HG02798 (cell line): ENCODE measurements around the gene GATD1.
"Not testable (repeated sequence)": the region's sequence is repeated elsewhere in the genome, so short reads cannot be mapped to it uniquely, and the experiment has no call there.

ENCODE experiments used
- ATAC-seq: cut with Tn5 transposase; IDR thresholded peaks from one replicate; pipeline ENCODE4 v1.9.1; 2021; ENCODE audit warnings: mild to moderate bottlenecking; ENCODE audit not compliant: unreplicated experiment, poor library complexity

Gene GATD1

DNA sequence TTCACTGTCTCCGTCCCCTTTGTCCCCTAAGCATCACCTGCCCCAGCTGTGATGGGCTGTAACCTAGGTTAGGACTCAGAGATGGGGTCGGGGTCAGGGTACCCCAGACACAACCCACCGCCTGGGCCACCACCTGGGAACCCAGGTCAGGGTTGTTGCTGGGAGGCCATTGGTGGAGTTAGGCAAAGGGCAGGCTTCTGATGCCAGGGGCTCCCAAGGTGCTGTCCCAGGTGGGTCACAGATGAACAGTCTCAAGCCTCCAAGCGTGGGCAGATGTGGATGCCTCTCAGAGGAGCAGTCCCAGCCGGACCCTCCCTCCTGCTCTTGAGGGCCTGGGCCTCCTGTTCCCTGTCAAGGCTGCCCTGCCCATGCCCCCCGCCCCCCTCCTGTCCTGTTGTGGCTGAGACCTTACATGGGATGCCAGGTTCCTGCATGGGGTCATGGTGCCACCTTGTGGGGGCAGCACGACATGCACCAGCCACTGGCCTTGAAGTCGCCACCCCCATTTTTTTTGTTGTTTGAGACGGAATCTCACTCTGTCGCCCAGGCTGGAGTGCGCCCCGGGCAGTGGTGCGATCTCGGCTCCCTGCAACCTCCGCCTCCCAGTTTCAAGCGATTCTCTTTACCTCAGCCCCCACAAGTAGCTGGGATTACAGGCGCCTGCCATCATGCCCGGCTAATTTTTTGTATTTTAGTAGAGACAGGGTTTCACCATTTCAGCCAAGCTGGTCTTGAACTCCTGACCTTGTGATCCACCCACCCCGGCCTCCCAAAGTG is 12.1 kb downstream of the GATD1 start:
- no peak for ATAC-seq

DNA sequence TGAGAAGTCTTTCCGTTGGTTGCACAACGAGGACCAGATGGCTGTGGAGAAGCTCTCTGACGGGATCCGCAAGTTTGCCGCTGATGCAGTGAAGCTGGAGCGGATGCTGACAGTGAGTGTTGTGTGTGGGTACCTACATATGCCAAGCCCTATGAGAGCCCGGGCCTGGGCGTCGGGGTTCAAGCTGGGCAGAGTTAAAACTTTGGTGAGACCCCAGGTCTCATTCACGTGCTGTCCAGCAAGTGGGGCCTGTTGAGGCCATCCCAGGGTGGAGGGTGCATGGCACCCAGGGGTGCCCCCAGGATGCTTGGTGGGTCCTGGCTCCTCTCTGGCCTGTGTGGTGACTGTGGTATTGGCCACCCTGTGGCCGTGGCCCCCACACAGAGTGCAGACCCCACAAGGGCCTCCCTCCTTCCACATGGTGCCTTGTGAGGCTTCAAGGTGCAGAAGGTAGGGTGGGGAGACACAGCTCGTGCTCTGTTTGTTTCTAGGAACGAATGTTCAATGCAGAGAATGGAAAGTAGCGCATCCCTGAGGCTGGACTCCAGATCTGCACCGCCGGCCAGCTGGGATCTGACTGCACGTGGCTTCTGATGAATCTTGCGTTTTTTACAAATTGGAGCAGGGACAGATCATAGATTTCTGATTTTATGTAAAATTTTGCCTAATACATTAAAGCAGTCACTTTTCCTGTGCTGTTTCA is 12.8 kb downstream of the GATD1 start:
- ATAC-seq: no peak

DNA sequence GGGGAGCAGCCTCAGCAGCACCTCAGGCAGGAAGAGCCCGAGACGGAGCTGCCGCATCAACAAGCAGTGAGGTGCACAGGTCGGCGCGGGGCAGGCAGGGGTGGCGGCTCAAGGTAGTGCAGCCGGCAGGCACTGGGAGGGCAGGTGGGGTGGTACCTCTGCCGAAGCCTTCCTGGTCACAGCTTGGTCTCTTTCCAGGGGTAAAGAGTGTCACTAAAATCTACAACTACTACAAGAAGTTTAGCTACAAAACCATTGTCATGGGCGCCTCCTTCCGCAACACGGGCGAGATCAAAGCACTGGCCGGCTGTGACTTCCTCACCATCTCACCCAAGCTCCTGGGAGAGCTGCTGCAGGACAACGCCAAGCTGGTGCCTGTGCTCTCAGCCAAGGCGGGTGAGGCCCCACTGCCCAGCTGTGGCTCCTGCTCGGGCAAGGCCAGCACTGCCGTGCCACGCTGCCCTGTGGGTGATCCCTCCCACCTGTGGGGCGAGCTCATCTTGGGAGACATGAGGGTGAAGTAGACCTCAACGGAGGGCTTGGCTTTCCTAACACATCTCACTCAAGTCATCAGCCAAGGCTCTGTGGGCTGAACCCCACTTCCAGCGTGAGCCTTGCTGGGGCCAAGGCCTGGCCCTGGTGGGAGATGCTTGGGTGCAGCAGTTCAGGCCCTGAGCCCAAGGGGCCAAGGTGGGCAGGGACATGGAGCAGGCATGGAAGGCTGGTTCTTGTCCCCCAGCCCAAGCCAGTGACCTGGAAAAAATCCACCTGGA is 13.6 kb downstream of the GATD1 start:
- ATAC-seq: no peak

DNA sequence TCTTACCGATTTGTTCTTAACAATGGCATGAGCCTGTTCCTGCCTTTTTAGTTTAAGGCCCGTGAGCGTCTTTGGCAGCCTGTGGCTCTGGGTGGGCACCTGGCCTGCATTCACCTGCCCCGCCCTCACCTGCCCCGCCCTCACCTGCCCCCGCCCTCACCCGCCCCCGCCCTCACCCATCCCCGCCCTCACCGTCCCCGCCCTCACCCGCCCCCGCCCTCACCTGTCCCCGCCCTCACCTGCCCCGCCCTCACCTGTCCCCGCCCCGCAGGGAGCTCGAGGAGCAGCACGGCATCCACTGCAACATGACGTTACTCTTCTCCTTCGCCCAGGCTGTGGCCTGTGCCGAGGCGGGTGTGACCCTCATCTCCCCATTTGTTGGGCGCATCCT is 14.2 kb downstream of the GATD1 start:
- no peak for ATAC-seq

DNA sequence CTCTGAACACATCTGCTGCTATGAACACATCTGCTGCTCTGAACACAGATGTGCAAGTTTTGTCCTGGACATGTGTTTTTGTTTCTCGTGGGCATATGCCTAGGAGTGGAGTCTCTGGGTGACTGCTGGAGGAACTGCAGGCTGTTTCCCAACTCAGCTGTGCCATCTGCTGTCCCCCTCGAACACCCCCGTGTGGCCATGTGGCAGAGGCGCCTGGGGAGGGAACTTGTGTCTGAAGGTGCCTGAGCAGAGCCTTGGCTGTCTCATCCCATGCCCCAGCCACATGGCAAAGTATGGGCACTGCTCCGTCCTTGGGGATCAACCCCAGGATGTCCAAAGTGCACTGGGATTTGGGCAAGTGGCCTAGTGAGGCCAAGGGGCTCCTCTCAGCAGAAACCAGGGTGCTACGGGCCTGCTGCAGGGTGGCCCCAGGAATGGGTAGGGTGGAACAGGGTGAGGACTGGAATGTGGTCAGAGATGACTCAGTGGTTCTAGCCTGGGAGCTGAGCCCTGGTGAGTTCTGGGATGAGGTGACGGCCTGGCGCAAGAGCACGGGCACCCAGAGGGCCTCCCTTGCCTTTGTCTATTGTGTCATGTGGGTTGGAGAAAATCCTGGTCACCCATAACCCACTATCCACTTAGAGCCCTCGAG is 14.7 kb downstream of the GATD1 start:
- ATAC-seq: no peak

DNA sequence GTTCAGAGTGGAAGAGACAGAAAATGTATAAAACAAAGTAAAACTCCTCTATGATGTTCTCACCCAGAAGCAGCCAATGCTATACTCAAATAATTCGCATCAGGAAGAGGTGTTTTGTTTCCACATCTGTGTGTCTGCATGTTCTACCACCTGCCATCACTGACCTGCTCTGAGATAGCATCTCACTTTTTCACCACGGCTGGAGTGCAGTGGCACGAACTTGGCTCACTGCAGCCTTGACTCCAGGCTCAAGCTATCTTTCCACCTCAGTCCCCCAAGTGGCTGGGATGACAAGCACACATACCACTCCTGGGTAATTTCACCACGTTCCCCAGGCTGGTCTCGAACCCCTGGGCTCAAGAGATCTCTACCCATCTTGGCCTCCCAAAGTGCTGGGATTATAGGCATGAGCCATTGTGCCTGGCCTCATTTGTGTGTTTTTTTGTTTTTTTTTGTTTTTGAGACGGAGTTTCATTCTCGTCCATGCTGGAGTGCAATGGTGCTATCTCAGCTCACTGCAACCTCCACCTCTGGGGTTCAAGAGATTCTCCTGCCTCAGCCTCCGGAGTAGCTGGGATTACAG is 15.7 kb downstream of the GATD1 start:
- ATAC-seq: no peak

DNA sequence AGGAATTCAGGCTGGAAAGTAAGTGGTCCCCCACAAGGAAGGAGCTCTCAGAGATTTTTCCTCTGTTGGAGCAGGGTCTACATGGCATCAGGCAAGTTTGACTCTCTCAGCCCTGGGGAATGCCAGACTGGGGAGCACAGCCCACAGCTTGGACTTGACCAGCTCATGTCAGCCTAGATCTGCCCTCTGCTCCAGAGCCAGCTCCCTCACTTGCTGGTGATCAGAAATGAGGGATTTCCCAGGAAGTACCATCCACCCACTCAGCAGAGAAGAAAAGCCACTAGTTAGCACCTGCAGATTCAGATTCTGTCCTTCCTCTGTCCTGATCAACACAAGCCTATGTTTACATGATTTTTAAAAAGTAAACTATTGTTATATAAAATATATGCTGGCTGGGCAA is 17.1 kb downstream of the GATD1 start:
- ATAC-seq: no peak

DNA sequence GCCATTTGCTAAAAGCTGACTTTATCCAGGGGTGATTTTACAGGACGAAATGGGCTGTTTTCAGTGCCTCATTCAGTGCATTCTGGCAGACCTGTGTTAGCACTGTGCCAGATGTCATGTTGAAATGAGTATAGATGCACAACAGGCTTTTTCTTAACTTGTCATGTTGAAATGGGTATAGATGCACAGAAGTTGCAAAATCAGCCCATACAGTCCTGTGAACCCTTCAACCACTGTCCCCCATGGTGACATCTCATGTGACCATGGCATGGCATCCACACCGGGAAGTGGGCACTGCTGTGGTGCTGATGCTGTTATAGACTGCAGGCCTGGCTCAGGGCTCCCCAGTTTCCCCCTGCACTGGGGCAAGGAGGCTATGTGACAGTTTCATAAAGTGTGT is 27.6 kb downstream of the GATD1 start:
- no peak for ATAC-seq

DNA sequence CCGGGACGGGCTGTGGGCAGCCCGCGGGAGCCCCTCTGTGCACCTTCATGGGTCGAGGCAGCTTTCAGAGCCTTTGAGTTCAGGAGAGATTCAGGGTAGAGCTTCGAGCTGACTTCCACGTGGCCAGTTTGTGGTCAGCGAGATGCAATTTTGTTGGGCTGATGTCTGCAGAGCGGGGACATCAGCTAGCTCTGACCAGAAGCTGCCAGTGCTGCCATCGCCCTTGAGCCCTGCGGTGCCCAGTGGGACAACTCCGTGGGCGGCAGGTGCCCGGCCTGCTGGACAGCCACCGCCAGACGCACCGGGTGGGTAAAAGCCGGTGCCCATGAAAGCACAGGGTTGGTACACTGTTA is 29.3 kb downstream of the GATD1 start:
- peak; percentile 14 for ATAC-seq

DNA sequence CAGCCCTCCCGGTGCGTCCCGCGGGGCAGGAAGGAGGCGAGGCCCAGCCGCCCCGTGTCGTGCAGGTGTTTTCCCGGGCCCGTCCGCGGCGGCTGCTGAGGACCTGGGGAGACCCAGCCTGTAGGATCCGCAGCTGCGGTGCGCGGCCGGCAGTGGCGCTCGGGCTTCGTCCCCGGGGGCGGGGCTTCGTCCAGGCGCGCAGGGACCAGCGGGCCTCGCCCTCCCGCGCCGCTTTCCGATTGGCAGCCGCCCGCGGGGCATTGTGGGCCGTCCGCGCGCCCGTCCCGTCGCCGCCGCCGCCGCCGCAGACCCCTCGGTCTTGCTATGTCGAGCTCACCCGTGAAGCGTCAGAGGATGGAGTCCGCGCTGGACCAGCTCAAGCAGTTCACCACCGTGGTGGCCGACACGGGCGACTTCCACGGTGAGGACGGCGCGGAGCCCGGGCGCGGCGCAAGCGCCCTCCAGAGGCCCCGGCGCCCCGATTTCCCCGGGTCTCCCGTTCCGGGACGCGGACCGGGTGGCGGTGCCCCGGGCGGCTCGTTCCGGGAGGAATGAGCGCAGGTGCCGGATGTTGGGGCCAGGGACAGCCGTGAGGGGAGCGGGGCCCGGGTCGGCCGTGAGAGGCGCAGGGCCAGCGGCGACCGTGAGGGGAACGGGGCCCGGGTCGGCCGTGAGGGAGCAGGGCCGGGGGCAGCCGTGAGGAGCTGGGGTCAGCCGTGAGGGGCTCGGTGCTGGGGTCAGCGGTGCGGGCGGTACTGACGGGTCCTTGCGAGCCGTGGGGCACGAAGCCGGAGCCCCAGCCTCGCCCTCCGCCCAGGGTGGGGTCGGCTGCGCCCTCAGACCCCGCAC is 29.9 kb downstream of the GATD1 start, which contains the start of gene TALDO1:
TALDO1 (plus strand) TSS at position 307 of the 849 bp plus-strand sequence; CDS start at position 325, 18 bp downstream.
- peak; percentile 92 for ATAC-seq

DNA sequence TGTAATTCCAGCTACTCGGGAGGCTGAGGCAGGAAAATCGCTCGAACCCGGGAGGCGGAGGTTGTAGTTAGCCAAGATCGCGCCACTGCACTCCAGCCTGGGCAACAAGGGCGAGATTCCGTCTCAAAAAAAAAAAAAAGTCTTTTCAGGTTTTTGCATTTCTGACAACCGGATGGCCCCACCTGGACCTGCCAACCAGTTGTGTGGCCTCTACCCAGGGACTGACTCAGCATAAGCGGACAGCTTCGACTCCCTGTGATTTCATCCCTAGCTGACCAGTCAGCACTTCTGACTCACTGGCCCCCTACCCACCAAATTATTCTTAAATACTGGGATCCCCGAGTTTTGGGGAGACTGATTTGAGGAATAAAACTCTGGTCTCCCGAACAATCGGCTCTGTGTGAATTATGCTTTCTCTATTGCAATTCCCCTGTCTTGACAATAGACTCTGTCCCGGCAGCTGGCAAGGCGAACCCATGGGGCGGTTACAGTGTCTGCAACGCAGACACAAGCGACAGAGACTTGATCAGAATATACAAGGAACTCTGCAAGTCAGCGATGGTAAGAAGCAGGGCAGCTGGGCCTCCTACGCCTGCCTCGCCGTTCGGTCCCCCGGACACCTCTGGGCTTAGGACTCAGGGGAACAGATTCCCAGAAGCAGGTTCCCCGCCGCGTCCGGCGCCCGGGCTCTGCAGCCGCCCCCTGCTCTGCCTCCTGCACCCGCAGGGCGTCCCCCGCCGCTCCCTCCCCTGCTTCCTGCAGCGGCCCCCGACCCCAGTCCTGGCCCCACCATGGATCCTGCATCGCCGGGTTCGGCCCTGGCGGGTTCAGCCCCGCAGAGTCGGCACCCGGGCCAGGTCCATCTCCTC is 30.8 kb downstream of the GATD1 start:
- ATAC-seq: peak; percentile 41

DNA sequence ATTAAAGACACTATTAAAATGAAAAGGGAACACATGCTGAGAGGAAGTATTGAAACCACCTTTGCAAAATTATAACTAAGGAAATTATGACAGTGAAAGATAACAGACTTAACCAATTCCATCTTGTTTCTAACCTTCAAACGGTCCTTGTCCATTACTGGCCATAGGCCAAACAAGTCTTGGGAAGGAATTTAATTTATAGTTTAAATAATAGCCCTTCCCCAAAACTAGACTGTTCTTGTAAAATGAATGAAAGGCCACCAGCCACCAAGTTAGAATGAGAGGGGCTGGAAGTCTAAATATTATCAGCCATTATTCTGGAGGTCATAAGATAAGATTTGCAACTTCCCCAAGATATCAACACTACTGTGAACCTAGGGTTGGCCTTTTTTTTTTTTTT is 31.9 kb downstream of the GATD1 start:
- ATAC-seq: no peak

DNA sequence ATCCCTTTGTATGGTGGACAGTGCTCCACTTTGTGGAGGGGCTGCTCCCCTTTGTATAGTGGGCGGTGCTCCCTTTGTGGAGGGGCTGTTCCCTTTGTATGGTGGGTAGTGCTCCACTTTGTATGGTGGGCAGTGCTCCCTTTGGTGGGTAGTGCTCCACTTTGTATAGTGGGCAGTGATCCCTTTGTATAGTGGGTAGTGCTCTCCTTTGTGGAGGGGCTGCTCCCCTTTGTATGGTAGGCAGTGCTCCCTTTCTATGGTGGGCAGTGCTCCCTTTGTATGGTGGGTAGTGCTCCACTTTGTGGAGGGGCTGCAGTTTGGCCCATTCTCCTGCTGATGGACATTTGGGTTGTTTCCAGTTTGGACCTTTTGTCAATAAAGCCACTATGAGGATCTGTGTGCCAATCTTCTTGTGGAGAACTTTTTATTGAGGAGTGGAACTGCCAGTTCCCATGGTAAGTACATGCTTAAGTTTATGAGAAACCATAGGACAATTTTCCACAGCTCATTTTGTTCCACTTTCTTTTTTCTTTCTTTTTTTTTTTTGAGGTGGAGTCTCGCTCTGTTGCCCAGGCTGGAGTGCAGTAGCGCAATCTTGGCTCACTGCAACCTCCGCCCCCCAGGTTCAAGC is 34.6 kb downstream of the GATD1 start:
- no peak for ATAC-seq

DNA sequence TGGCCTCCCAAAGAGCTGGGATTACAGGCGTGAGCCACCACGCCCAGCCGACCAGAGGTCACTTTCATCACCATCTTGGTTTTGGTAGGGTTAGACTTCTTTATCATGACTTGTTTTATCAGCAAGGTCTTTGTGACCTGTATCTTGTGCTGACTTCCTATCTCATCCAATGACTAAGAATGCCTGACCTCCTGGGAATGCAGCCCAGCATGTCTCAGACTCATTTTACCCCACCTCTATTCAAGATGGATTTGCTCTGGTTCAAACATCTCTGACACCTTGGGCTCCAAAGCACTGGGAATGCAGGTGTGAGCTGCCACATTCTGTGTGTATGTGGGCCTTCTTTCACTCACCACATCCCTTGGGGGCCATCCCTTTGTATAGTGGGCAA is 35.1 kb downstream of the GATD1 start:
- no peak for ATAC-seq

DNA sequence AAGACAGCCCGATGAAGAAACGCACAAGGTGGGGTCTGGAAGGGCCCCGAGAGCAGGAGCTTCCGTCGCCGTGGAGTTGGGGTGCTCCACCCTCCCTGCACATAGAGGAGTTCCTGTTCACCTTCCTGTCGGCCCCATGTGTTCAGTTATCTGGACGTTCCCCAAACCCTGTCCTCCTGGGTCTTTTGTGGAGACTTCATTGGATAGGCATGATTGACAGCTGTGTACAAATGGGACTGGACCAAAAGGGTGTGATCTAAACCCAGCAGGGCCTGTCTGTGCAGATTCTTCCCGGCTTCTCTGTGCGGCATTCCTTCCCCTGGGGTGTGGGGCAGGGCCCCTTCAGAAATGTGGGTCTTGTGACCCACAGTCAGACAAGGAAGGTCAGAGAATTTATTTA is 39.4 kb downstream of the GATD1 start:
- ATAC-seq: not testable (repeated sequence)

DNA sequence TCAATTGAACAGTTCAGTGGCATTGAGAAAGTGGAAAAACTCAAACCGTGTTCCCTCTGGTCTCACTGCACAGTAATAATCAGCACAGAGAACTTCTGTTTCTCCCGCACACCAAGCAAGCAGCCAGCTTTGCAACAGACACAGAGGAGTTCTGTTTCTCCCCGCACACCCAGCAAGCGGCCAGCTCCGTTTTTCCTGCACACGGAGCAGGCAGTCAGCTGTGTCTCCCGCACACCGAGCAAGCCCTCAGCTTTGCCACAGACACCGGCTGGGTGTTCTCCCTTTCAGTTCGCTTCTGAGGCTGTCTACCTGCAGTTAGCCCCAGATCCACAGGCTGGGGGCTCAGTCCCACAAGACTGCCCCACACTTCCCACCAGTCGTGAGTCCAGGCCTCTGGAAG is 39.9 kb downstream of the GATD1 start:
- ATAC-seq: no peak

DNA sequence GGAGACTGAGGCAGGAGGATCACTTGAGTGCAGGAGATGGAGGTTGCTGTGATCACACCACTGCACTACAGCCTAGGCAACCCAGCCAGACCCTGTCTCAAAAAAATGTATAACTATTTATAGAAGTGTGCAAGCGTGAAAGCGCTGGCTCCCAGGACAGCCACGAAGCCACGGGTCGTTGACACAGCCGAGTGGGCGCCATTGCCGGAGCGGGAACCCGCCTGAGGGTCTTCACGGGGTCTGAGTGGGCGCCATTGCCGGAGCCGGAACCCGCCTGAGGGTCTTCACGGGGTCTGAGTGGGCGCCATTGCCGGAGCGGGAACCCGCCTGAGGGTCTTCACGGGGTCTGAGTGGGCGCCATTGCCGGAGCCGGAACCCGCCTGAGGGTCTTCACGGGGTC is 42.7 kb downstream of the GATD1 start:
- not testable (repeated sequence) for ATAC-seq

DNA sequence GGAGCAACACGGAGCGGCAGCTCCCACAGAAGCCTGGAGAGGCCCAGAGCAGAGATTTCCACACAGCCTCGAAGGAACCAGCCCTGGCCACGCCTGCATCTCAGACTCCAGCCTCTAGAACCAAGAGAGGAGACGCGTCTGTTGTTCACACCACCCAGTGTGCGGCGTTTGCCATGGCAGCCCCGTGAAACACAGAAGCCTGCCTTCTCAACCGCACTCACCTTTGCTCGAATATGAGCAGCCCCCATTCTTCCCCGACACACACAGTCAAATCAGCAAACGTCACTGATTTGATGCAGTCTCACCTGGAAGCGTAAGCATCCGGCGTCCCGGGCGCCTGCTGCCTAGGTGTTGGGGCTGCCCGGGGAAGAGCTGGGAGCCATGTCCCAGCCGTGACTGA is 44.2 kb downstream of the GATD1 start:
- no peak for ATAC-seq
